Colonic mucosa (tissue), 4 donors: ENCODE data around the gene PRELP. TPM values are rescaled to one million over a fixed set of nuclear protein-coding genes. Genes with fewer than 3 reads are reported as not detected.
"Not testable (repeated sequence)": the region's sequence is repeated elsewhere in the genome, so short reads cannot be mapped to it uniquely, and the experiment has no call there.

ENCODE experiments used
- DNase-seq: peaks from one replicate; pipeline ENCODE4 v3.0.0-alpha.2; 2020
- H3K27ac ChIP-seq: fragments of 200-600 bp; one replicate; pipeline ENCODE4 v1.8.0; 2021
- H3K27me3 ChIP-seq: fragments of 200-600 bp; one replicate; pipeline ENCODE4 v1.8.0; 2021
- H3K36me3 ChIP-seq: fragments of 200-600 bp; one replicate; pipeline ENCODE4 v1.8.0; 2021
- H3K4me1 ChIP-seq: fragments of 200-600 bp; one replicate; pipeline ENCODE4 v1.8.0; 2021; ENCODE audit warnings: mild to moderate bottlenecking
- H3K4me3 ChIP-seq: fragments of 200-600 bp; one replicate; pipeline ENCODE4 v1.8.0; 2021
- H3K9ac ChIP-seq, 2 donors: one replicate each; pipeline ENCODE4 v1.7.0; 2013; ENCODE audit warnings: control low read depth in 2 of 2, low read depth in 2 of 2, low read length in 2 of 2
- H3K9me3 ChIP-seq: fragments of 200-600 bp; one replicate; pipeline ENCODE4 v1.8.0; 2021
- intact Hi-C: fragments of 100-400 bp; cut with DNase I; formaldehyde crosslinking; loops from one replicate; pipeline ENCODE4 v1.14.1; 2022
- total RNA-seq, 2 donors: library from RNA; stranded (reverse); fragmentation: NEBNext Ultra II Directional in 1 of 2; extraction: Animal tissue kit (Norgen Biotek cat#: 25700) in 1 of 2; gene quantifications; one replicate each; pipeline ENCODE4 v1.2.1, GENCODE V29; 2021
- TF ChIP-seq, protein P1 (sequence below): fragments of 200-600 bp; IDR thresholded peaks from one replicate; pipeline ENCODE4 v1.8.0; 2022; ENCODE audit warnings: antibody characterized with exemption, mild to moderate bottlenecking
- donor health status: healthy.
- donor health status: DM: no; HTN: no; CAD: no.
- donor health status: DM: no; HTN: no; CAD: no.

The PRELP gene
- total RNA-seq, 2 donors from 2014 or later = 2.4 to 9.3 TPM

DNA sequence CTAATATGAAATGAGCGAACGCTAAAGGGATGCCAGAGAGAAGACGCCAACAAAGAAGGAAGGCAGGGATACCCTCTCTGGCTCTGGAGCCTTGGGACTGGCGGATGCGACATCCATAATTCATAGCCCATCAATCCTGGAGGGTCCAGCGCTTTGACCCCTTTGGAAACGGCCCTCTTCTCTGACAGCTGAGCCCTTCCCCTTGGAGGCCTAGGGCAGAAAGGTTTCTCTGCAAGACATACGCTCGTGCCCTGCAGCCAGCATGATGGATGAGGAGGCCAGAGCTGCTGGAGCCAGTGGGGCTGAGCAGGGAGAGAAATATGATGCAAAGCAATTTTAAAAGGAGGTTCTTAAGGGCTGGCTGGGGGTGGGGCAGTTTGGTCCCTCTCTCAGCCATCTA lies 40.6 kb downstream of the PRELP start:
- intact Hi-C loops = no loop called here
- no peaks in the 10 kb centered on the region for H3K4me1 ChIP-seq
- no peaks in the 10 kb centered on the region for H3K36me3 ChIP-seq

DNA sequence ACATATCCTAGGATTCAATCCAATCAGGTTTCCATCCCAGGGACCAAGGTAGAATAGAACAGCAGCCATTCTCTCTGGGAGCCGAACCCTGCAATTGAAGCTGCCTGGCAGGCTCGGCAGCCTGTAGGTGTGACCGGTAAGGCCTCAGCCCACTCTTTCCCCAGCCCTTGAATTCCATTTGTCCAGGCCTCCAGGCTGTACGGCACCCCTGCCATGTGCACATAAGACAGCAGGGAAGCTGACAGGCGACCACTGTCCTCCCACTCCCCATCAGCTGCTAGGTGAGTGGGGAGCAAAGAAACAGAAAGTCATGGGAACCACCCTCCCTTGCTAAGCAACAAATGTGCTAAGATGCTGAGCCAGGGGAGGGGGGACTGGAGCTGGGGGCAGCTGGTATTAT lies 41.3 kb downstream of the PRELP start:
- no peaks in the 10 kb centered on the region for H3K4me1 ChIP-seq
- intact Hi-C loops = no loop called here
- no peak overlapping the region for H3K27ac ChIP-seq
- H3K36me3 ChIP-seq = no peaks in the 10 kb centered on the region
- H3K4me3 ChIP-seq = no peak overlapping the region
- no peak for DNase-seq
- no peaks in the 10 kb centered on the region for H3K27me3 ChIP-seq
- H3K9ac ChIP-seq = no peak overlapping the region
- TF ChIP-seq, protein P1, sequence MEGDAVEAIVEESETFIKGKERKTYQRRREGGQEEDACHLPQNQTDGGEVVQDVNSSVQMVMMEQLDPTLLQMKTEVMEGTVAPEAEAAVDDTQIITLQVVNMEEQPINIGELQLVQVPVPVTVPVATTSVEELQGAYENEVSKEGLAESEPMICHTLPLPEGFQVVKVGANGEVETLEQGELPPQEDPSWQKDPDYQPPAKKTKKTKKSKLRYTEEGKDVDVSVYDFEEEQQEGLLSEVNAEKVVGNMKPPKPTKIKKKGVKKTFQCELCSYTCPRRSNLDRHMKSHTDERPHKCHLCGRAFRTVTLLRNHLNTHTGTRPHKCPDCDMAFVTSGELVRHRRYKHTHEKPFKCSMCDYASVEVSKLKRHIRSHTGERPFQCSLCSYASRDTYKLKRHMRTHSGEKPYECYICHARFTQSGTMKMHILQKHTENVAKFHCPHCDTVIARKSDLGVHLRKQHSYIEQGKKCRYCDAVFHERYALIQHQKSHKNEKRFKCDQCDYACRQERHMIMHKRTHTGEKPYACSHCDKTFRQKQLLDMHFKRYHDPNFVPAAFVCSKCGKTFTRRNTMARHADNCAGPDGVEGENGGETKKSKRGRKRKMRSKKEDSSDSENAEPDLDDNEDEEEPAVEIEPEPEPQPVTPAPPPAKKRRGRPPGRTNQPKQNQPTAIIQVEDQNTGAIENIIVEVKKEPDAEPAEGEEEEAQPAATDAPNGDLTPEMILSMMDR = no peak
- H3K9me3 ChIP-seq = no peaks in the 10 kb centered on the region

More for the DNA sequence above, 40.6 kb downstream of the PRELP start:
- no peak overlapping the region for H3K27ac ChIP-seq
- no peak overlapping the region for H3K4me3 ChIP-seq
- H3K9me3 ChIP-seq = no peaks in the 10 kb centered on the region
- TF ChIP-seq, protein P1 = no peak
- DNase-seq = no peak
- H3K9ac ChIP-seq = no peak overlapping the region
- H3K27me3 ChIP-seq = no peaks in the 10 kb centered on the region

DNA sequence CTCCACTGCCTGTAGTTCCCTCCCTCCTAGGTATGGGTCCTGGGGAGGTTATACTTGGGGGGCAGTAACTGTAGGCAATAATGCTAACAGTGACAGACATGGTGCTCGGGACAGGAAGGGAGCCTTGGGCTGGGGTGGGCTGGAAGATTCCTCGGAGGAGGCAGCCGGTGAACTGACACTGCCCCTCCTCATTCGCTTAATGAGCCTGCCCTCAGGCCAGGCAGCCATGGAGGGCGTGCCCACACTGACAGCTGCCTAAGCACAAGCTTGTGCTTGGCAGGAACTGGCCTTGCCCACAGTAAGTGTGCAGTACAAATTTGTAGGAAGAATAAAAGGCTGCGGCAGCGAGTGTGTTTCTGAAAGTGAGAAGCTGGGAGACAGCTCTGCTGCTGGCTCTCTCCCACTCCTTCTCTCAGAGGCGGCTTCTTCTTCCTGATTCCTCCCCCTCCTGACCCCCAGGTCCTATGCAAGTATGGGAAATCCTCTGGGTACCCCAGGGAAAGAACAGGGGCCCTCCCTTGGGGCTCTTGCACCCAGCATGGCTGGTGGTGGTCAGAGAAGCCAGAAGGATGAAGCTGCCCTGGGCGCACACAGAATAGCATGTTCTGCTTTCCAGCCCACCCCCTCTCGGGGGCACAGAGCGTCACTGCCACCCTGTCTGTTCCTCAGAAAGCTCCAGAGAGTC lies 42.0 kb downstream of the PRELP start:
- intact Hi-C loops = no loop called here
- no peak overlapping the region for H3K9ac ChIP-seq
- no peaks in the 10 kb centered on the region for H3K9me3 ChIP-seq
- no peak for DNase-seq
- H3K4me1 ChIP-seq = no peaks in the 10 kb centered on the region
- H3K27me3 ChIP-seq = no peaks in the 10 kb centered on the region
- H3K4me3 ChIP-seq = no peak overlapping the region
- no peaks in the 10 kb centered on the region for H3K36me3 ChIP-seq
- no peak overlapping the region for H3K27ac ChIP-seq
- TF ChIP-seq, protein P1 = no peak

DNA sequence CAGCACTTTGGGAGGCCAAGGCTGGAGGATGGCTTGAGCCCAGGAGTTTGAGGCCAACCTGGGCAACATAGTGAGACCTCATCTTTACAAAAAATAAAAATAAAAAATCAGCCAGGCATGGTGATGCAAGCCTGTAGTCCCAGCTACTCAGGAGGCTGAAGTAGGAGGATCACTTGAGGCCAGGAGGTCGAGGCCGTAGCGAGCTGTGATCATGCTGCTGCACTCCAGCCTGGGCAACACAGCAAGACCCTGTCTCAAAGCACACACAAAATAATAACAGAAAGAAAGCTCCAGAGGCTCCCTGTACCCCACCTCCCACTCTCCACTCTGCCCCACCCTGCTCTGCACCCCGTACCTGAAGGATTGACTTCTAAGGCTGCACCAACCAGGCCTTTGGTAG lies 42.5 kb downstream of the PRELP start:
- H3K4me3 ChIP-seq, H3K9me3 ChIP-seq, intact Hi-C loops, H3K27ac ChIP-seq, H3K27me3 ChIP-seq, DNase-seq, H3K9ac ChIP-seq, H3K4me1 ChIP-seq, H3K36me3 ChIP-seq: not testable (repeated sequence)

DNA sequence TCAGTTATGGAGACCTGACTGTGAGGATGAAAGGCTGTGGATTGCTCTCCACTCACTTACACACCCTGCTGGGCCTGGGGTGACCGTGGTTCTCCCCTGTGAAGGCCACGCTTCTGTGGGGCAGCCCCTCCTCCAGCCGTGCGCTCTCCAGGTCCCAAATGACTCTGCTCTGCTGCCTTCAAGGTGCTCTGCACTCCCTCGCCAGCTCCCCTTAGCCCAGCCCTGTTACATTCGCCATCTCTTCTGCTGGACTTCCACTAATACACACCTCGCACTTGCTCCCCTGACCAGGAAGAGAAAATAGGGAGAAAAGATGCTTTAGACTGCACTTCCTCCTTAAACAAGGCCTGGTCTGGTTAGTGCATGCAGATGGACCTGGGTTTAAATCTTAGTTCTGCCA lies 42.9 kb downstream of the PRELP start:
- no peaks in the 10 kb centered on the region for H3K36me3 ChIP-seq
- no peak overlapping the region for H3K27ac ChIP-seq
- DNase-seq = no peak
- intact Hi-C loops = no loop called here
- no peaks in the 10 kb centered on the region for H3K27me3 ChIP-seq
- no peak overlapping the region for H3K4me3 ChIP-seq
- TF ChIP-seq, protein P1 = no peak
- no peak overlapping the region for H3K9ac ChIP-seq
- H3K4me1 ChIP-seq = no peaks in the 10 kb centered on the region
- H3K9me3 ChIP-seq = no peaks in the 10 kb centered on the region

DNA sequence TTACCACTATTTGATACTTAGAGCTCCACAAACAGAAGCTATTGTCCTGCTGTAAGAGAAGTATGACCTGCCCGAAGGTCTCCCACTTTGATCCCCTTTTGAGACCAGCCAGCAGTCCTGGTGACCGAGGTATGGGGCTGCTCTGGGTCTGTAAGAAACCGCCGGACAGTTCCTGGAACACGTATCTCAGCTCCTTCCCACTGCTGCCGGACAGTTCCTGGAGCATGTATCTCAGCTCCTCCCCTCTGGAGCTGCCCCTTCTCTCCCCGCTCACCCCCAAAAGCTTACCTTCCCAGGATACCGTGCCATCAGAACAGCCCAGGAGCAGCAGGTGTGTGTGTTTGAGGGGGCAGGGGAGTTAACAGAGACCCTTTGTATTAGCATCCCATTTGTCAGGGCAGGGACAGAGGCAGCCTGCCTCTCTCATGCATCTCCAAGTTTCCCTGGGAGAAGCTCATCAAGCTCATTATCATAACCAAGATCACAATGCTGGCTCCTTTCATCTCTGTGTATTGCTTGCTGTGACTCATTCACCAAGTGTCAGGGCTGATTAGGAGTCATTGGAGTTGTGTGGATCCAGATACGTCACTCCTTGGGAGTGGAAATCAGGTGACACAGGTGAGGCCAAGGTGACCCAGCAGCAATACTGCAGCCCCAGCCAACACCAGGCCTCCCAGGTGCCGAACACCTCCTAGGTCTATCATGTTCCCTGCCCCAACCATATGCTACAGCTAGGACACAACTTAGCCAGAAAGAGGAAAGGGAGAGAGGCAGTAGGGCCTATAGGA lies 43.6 kb downstream of the PRELP start:
- no peaks in the 10 kb centered on the region for H3K4me1 ChIP-seq
- no peak for DNase-seq

More for the DNA sequence above, 43.6 kb downstream of the PRELP start:
- Histone ChIP-seq H3K9ac (no peak overlapping the region), H3K27me3 (no peaks in the 10 kb centered on the region), H3K9me3 (no peaks in the 10 kb centered on the region), H3K36me3 (no peaks in the 10 kb centered on the region), H3K27ac (no peak overlapping the region), H3K4me3 (no peak overlapping the region)
- intact Hi-C loops = no loop called here
- TF ChIP-seq, protein P1 = no peak
